ENCODE results near the gene TMEM132A.

DNA sequence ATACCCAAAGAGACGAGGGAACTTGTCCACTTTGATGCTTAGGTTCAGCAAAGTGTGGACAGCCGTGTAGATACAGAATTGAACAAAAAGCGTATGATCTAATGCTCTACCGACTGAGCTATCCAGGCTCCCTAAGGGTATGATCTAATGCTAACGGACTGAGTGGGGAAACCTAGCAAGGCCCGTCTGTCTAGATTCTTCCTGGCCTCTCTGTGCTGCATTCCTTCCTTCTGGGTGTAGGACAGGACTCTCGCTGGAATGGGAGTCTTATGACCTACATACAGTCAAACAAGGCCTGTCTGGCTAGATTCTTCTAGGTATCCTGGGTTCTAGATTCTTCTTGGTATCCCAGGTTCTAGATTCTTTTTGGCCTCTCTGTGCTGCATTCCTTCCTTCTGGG lies 36.1 kb downstream of the TMEM132A start:
- TF ChIP-seq EZH2 (conservative IDR thresholded peaks at IDR 0.05; ENCODE audit: low read depth, low read length): no peak
- no peak for TF ChIP-seq SUZ12 (IDR thresholded peaks at IDR 0.05; ENCODE audit: low read depth, low read length)
- no peak for TF ChIP-seq ERF (CRISPR knock-in tag; IDR thresholded peaks at IDR 0.05)
- TF ChIP-seq POLR2A (IDR thresholded peaks at IDR 0.05; ENCODE audit: insufficient read depth in 1 of 2, low read depth in 2 of 2, low read length in 2 of 2): no peak
- TF ChIP-seq MTF2 (CRISPR knock-in tag; IDR thresholded peaks at IDR 0.05; ENCODE audit: borderline replicate concordance): no peak
- TF ChIP-seq, protein P1, sequence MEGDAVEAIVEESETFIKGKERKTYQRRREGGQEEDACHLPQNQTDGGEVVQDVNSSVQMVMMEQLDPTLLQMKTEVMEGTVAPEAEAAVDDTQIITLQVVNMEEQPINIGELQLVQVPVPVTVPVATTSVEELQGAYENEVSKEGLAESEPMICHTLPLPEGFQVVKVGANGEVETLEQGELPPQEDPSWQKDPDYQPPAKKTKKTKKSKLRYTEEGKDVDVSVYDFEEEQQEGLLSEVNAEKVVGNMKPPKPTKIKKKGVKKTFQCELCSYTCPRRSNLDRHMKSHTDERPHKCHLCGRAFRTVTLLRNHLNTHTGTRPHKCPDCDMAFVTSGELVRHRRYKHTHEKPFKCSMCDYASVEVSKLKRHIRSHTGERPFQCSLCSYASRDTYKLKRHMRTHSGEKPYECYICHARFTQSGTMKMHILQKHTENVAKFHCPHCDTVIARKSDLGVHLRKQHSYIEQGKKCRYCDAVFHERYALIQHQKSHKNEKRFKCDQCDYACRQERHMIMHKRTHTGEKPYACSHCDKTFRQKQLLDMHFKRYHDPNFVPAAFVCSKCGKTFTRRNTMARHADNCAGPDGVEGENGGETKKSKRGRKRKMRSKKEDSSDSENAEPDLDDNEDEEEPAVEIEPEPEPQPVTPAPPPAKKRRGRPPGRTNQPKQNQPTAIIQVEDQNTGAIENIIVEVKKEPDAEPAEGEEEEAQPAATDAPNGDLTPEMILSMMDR (CRISPR knock-in tag; IDR thresholded peaks at IDR 0.05): no peak
- TF ChIP-seq SETDB1 (CRISPR knock-in tag; IDR thresholded peaks at IDR 0.05; ENCODE audit: borderline replicate concordance): no peak
- TF ChIP-seq ZNF10 (CRISPR knock-in tag; IDR thresholded peaks at IDR 0.05; ENCODE audit: borderline replicate concordance, low read depth): no peak
- TF ChIP-seq RXRA (CRISPR knock-in tag; IDR thresholded peaks at IDR 0.05): no peak
- TF ChIP-seq ZNF775 (CRISPR knock-in tag; IDR thresholded peaks at IDR 0.05; ENCODE audit: borderline replicate concordance): no peak
